Inflammatory macrophage (primary cell): ENCODE results near the gene FRMD4A.
A peak's percentile ranks its signal among the peaks of the same experiment; 100 is the strongest.

Experiments used
- DNase-seq, 2 donors: peaks; one replicate each; pipeline ENCODE4 v3.0.0-alpha.2; 2020 to 2022

FRMD4A gene

DNA sequence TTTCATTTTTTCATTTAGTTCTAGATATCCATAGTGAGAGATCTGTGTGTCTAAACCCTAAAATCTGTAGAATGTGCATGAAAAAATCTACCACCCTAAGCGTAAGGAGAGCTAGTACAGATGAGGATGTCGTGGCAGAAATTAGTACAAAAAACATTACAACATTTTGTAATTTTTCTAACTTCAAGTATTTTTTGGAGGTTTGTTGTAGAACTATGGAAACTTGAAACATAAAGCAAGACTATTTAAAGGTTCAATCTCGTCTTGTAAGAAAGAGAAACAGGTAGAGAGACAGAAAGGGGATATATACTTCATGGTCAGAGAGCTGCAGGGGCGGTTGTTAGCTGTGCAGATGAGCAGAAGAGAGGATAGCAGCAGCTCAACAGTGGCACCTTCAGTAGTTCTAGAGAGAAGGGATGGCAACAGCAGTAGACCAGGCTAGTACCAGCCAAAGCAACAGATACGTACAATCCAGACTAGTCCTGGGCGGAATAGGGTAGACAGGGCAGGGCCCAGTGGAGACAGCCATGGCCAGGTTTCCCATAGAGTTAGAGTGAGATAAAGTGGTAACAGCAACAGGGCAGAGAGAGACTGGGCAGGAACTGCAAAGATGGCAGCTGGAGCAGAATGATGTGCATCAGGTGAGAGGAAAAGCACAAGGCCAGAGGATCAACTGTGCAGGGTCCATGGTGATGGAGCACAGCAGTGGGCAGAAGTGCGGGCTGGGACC lies 145.2 kb downstream of the FRMD4A start:
- peak; percentile 58 to 69 for DNase-seq

DNA sequence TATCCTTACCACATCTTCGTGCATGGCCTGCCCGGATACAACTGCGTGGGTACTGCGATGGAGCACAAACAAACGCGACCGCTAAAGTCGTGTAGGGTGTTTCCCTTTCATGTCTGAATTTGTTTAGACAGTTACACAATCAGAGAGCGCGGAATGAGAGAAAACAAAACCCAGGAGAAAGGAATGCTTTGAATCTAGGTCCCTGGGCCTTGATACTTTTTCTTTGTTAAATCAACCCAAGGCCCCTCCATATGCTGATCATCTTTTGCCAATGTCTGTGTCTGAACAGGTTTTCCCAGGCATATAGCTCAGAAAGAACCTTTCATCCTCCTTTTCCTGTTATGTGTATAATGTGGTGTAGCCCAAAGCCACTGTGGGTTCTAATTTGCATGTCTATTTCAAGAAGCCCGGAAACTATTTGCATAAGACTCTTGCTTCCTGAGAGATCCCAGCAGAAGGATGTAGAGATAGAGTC lies 145.8 kb downstream of the FRMD4A start:
- peak; percentile 41 to 64 for DNase-seq

GRCh38 chr10:14182781-14183180 lies 147.9 kb downstream of the FRMD4A start:
- DNase-seq, result no peak

GRCh38 chr10:14181567-14181936 lies 149.2 kb downstream of the FRMD4A start:
- DNase-seq, result no peak

DNA sequence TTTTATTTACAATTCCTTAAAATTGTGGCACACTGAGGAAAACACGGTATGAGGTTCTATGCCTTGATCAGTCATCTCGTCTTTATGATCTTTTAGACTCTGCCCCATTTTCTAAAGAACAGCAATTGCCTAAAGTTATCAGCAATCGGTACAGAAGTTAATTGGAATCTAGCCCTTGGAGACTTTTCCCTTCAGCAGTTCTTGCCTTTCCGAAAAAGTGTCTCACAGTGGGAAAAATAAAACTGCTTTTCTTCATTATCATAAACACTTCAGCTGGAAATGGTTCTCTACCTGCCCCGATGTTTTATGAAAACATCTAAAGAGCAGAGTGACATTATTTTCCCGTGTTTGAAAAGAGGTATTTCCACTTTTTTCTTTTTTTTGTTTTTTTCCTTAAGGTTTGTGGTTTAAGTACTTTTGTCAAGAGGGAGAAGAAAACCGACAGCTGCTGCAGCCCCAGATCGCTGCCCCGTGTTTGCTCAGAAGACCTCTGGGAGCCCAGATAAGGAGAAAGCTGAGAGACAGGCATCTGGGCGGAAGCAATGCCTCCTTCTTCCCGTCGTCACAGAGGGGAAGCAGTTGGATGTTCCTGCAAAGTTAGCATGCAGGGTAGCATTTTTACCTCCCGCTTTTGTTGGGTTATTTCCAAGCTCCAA lies 149.7 kb downstream of the FRMD4A start:
- no peak for DNase-seq

GRCh38 chr10:14179251-14179650 lies 151.5 kb downstream of the FRMD4A start:
- DNase-seq, result peak; percentile 6 to 33

GRCh38 chr10:14173706-14174594 lies 156.8 kb downstream of the FRMD4A start:
- DNase-seq, result no peak

DNA sequence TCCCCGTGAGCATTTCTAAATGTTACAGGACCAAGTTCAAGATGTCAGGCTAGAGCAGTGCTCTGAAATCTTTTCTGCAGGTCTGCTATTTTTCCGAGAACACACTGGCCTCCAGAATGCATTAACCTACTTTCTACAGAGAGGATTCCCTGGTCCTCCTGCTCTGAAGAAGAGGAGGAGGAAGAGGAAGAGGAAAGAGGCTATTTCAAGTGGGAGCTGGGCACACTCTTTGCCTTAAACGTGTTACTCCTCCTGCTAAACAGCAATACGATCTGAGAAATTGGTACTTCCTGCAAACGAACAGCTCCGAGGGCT lies 157.4 kb downstream of the FRMD4A start:
- DNase-seq, result no peak

DNA sequence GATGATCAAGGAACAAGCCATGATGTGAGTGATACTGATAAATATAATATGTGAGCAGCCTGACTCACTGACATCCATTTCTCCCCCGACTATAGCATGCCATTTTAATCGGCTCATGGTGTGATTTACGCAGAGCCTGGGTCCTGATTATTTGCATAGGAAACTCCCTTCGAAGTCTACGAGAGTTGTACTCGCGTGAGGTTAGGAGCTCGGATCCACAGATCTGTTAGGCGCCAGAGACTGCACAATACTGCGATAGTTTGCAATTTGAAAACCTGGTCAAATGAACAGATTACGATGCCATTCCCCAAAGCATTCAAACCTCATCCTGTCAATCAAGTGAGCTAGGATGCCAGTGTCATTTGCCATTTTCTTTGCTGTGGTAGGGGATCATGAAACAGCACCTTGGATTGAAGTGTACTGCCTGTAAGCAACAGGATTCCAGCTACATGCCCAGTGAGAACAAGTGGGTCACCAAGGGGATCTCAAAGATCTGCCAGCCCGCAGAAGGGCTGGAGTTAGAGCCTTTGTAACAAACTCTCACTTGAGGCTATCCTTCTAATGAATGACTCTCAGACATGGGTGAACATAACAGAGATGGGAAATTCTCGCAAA lies 158.3 kb downstream of the FRMD4A start:
- no peak for DNase-seq

DNA sequence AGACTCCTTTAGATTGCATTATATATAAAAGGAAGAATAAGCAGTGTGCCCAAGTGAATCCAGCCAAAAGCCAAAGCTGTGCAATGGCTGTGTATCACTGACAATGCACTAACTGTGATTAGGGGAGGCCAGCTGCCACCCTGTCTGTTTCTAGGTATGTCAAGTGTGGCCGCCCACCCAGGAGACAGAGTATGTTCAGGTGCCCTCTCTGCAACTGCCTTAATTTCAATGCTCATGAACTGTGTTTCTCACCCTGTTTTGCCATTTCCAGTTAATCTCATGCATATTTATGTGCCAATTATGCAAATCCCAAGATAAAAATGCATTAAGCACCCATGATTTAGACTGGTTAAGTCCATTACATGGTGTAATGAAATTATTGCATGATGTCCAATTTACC lies 159.4 kb downstream of the FRMD4A start:
- no peak for DNase-seq

DNA sequence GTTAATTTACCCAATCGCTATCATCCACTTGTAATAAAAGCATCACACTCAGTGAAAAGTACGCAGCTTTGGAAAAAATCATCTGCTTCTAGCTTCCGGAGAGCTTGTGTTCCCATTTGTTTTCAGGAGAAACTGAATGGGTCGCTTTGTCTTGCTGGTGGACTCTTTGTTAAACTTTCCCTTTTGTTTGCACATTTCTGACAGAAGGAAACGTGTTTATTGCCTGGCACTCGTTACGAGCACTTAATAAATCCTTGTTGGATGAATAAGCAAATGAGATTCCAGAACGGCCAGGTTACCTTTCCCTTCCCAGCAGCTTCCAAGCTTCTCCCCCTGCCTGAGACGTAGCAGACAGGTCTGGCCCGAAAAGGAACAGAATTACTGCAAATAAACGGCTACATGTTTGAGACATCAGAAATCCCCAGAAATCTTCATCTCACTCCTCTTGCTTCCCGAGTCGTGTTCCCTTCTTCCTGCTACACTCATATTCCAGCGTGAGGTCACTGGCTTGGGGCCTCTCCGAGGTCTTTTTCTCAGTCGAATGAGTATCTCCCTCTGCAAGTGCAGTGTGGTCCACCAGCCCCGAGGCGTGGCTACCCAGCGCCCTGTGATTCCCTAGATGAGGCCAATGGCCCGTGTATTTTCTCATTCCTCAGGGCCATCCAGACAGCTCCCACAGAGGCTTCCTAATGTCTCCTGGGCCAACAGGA lies 167.2 kb downstream of the FRMD4A start:
- no peak for DNase-seq

GRCh38 chr10:14162629-14163344 lies 167.9 kb downstream of the FRMD4A start:
- DNase-seq, result no peak

- DNase-seq, result no peak
Measured at GRCh38 chr10:14162061-14162460, 168.7 kb downstream of the FRMD4A start.

GRCh38 chr10:14160299-14160698 lies 170.4 kb downstream of the FRMD4A start:
- no peak for DNase-seq

DNA sequence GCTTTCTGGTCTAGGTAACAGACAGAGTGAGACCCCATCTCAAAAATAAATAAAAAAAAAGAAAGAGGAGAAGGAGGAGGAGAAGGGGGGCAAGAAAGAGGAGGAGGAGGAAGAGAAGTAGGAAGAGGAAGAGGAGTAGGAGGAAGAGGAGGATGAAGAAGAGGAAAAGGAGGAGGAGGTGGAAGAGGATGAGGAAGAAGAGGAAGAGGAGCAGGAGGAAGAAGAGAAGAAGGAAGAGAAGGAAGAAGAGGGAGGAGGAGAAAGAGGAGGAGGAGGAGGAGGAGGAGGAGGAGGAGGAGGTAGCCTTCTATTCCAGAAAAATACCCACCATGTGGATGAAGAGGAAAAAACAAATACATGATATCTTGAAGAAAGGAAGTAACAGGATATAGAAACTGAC lies 172.1 kb downstream of the FRMD4A start:
- DNase-seq, result no peak

GRCh38 chr10:14156104-14156503 lies 174.6 kb downstream of the FRMD4A start:
- DNase-seq, result no peak

DNA sequence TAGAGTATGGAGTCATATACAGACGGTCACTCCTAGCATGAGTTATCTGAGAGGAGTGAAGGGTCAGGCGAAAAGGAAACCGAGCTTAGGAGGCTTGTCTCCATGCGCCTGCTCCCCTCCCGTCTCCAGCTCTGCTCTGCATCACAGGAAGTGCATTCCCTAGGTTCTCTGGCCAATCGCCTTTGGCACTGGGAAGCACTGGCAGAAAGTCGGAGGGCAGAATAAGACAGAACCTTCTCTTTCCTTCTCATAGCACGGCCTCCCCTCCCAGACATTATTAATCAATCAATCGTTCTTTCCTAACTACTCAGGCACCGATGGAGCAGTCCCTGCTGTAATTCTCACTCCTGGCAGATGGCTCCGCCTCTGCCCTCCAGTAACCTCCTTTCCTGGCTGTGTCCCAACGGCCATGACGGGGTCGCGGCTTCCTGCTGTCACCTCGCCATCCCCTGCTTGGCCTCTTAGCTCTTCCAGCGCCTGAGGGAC lies 177.1 kb downstream of the FRMD4A start:
- no peak for DNase-seq

DNA sequence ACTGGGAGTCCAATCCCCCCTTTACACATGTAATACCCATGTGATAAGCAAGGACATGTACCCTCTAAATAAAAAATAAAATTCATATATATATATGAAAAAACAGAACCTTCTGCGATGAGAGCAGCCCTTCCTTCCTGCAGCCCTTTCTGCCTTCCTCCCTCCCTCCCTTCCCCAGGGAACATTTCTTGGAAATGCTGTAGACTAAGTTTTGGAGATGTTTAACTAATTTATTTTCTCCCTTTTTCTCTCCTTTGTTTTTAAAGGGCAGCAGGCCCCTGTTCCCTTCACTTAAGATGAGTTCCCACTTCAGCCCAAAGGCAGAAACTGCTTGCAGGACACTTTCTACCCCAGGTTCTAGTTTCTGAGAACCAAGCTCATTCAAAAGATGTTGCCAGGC lies 179.2 kb downstream of the FRMD4A start:
- DNase-seq, result no peak

DNA sequence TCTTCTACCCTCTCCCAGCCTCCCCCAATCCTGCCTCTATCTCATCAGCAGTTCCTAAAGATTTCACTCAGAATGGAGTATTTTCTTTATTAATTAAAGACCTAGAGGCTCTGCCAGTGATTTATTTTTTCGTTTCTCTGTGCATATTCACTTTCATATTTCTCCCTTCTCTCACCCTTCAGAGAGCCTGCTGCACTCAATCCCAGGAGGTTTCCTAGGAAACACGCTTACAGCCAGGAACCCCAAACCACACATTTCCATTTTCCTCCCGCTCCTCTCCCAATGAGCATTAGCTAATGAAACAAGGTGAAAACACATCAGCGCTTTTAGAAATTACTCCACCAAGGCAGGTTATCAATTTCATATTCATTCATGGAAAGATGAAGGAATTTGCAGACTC lies 180.2 kb downstream of the FRMD4A start:
- DNase-seq, result no peak

- no peak for DNase-seq
Measured at GRCh38 chr10:14146501-14146900, 184.2 kb downstream of the FRMD4A start.

DNA sequence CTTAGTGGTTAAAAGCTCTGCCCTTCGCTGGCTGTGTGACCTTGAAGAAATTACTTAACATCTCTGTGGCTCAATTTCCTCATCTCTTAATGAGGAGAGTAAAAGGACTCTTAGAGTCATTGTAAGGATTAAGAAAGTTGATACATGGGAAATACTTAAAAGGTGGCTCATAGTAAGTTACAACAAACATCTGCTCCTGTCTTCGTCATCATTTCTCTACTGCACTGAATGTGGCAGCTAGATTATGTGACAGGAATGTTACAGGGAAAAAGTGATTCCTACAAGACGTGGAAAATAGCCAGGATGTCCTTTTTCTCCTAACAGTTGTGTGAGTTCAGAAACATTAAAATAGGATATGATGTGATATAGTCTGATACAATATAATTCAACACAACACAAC lies 184.7 kb downstream of the FRMD4A start:
- DNase-seq, result no peak

GRCh38 chr10:14144451-14144850 lies 186.3 kb downstream of the FRMD4A start:
- no peak for DNase-seq
